Panc1 (cell line): ENCODE measurements around the gene FRY. TPM values are rescaled to one million over a fixed set of nuclear protein-coding genes. Genes with fewer than 3 reads are reported as not detected.

Experiments
- ATAC-seq: fragments of 200-7000 bp; cut with Tn5 transposase; 2 replicates; pipeline ENCODE4 v1.9.1; 2020; ENCODE audit warnings: mild to moderate bottlenecking, moderate library complexity
- BruUV-seq: library from RNA; stranded (reverse); fragments of 400-500 nt; replicated peaks from 2 replicates; lab custom pipeline; 2021; lab: Mats Ljungman, UMichigan
- CTCF ChIA-PET: fragments of 300-600 bp; sonication (Branson Sonifier 250); formaldehyde crosslinking; loops from one replicate; lab custom pipeline; 2022; ENCODE audit warnings: antibody characterized with exemption; lab: Charles Lee
- POLR2A ChIA-PET: fragments of 300-600 bp; sonication (Branson Sonifier 250); formaldehyde crosslinking; loops from one replicate; lab custom pipeline; 2022; ENCODE audit warnings: antibody characterized with exemption; lab: Charles Lee
- DNase-seq: peaks from one replicate; pipeline ENCODE4 v3.0.0-alpha.2; 2010; ENCODE audit warnings: low read depth, low spot score
- H3K27ac ChIP-seq: 2 replicates; pipeline ENCODE4 v1.5.1; 2011; ENCODE audit warnings: mild to moderate bottlenecking, low read length, inconsistent platforms
- H3K27me3 ChIP-seq: fragments of 200-500 bp; sonication (Bioruptor generic); 2 replicates; pipeline ENCODE4 v1.6.0; 2014; ENCODE audit warnings: low read length, inconsistent platforms; ENCODE audit not compliant: control insufficient read depth, insufficient read depth
- H3K36me3 ChIP-seq: fragments of 200-500 bp; sonication (Bioruptor generic); 2 replicates; pipeline ENCODE4 v1.5.1; 2014; ENCODE audit warnings: inconsistent platforms, mild to moderate bottlenecking, low read length, moderate library complexity; ENCODE audit not compliant: control insufficient read depth, insufficient read depth
- H3K4me1 ChIP-seq: 2 replicates; pipeline ENCODE4 v1.5.1; 2011; ENCODE audit warnings: inconsistent platforms, mild to moderate bottlenecking, low read length, moderate library complexity; ENCODE audit not compliant: control insufficient read depth, insufficient read depth
- H3K4me3 ChIP-seq, 2 experiments: 2 replicates each; pipeline ENCODE4 v1.5.1; 2011 to 2012; ENCODE audit warnings: low read depth in 2 of 2, low read length in 2 of 2, mild to moderate bottlenecking in 2 of 2, inconsistent platforms in 1 of 2, moderate library complexity in 1 of 2
- H3K9me3 ChIP-seq: fragments of 200-500 bp; sonication (Bioruptor generic); 2 replicates; pipeline ENCODE4 v1.5.1; 2014; ENCODE audit warnings: low read depth, mild to moderate bottlenecking, inconsistent platforms, low read length, moderate library complexity; ENCODE audit not compliant: control insufficient read depth, insufficient read depth
- POLR2AphosphoS5 ChIP-seq: IDR thresholded peaks from 2 replicates; pipeline ENCODE4 v1.6.1; 2012; ENCODE audit warnings: mild to moderate bottlenecking, low read depth, low read length, moderate library complexity
- SIN3A ChIP-seq: IDR thresholded peaks from 2 replicates; pipeline ENCODE4 v1.6.1; 2012; ENCODE audit warnings: low read depth, mild to moderate bottlenecking, low read length, moderate library complexity, borderline replicate concordance; ENCODE audit not compliant: insufficient read depth
- TCF7L2 ChIP-seq: IDR thresholded peaks from 2 replicates; pipeline ENCODE4 v1.6.1; 2011; ENCODE audit warnings: mild to moderate bottlenecking, low read depth, low read length, inconsistent platforms
- in situ Hi-C: cut with HindIII; loops from 2 replicates; pipeline ENCODE4 v1.10.0; 2016; ENCODE audit warnings: low sequenced_read_pairs, low pct_unique_long_range_greater_than_20kb
- intact Hi-C: fragments of 100-400 bp; cut with micrococcal nuclease; formaldehyde crosslinking; loops from one replicate; pipeline ENCODE4 v1.10.0; 2022; ENCODE audit not compliant: unreplicated experiment
- total RNA-seq: library from RNA; stranded (reverse); gene quantifications from one replicate; pipeline ENCODE4 v1.2.1, GENCODE V29; 2021; ENCODE audit not compliant: unreplicated experiment
- TF ChIP-seq, protein P1 (sequence below): fragments of 450-650 bp; IDR thresholded peaks from 2 replicates; pipeline ENCODE4 v1.5.1; 2017; ENCODE audit warnings: mild to moderate bottlenecking
- TF ChIP-seq, protein P2 (sequence below), 2 experiments: IDR thresholded peaks; 2 replicates each; pipeline ENCODE4 v1.6.1; 2011 to 2012; ENCODE audit warnings: low read depth in 2 of 2, control low read depth in 1 of 2, low read length in 1 of 2, mild to moderate bottlenecking in 1 of 2, moderate library complexity in 1 of 2; ENCODE audit not compliant: insufficient read depth in 1 of 2

FRY gene
- total RNA-seq, 1 experiment from 2014 or later: 0.18 TPM

DNA sequence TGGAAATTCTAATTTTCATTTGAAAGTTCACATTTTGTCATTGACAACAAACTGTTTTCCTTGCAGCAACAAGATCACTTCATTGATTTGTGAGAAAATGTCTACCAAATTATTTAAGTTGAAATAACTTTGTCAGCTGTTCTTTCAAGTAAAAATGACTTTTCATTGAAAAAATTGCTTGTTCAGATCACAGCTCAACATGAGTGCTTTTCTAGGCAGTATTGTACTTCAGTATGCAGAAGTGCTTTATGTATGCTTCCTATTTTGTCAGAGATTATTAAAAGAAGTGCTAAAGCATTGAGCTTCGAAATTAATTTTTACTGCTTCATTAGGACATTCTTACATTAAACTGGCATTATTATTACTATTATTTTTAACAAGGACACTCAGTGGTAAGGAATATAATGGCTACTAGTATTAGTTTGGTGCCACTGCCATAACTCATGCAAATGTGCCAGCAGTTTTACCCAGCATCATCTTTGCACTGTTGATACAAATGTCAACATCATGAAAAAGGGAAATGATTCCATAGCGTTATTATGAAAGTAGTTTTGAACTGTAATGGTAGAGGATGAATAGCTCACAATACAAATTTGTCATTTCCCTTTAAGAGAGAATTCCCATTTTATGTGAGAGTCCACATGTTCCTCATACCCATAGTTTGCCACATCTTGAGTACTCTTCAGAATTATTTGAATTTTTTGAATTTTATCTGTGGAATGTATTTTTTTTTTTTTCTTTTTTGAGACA lies 286.3 kb downstream of the FRY start:
- H3K27me3 ChIP-seq: no peaks in the 10 kb centered on the region
- H3K4me3 ChIP-seq: no peak overlapping the region
- no peaks in the 10 kb centered on the region for H3K9me3 ChIP-seq
- in situ Hi-C loops: no loop called here
- TF ChIP-seq, protein P1, sequence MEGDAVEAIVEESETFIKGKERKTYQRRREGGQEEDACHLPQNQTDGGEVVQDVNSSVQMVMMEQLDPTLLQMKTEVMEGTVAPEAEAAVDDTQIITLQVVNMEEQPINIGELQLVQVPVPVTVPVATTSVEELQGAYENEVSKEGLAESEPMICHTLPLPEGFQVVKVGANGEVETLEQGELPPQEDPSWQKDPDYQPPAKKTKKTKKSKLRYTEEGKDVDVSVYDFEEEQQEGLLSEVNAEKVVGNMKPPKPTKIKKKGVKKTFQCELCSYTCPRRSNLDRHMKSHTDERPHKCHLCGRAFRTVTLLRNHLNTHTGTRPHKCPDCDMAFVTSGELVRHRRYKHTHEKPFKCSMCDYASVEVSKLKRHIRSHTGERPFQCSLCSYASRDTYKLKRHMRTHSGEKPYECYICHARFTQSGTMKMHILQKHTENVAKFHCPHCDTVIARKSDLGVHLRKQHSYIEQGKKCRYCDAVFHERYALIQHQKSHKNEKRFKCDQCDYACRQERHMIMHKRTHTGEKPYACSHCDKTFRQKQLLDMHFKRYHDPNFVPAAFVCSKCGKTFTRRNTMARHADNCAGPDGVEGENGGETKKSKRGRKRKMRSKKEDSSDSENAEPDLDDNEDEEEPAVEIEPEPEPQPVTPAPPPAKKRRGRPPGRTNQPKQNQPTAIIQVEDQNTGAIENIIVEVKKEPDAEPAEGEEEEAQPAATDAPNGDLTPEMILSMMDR: no peak
- TF ChIP-seq, protein P2, sequence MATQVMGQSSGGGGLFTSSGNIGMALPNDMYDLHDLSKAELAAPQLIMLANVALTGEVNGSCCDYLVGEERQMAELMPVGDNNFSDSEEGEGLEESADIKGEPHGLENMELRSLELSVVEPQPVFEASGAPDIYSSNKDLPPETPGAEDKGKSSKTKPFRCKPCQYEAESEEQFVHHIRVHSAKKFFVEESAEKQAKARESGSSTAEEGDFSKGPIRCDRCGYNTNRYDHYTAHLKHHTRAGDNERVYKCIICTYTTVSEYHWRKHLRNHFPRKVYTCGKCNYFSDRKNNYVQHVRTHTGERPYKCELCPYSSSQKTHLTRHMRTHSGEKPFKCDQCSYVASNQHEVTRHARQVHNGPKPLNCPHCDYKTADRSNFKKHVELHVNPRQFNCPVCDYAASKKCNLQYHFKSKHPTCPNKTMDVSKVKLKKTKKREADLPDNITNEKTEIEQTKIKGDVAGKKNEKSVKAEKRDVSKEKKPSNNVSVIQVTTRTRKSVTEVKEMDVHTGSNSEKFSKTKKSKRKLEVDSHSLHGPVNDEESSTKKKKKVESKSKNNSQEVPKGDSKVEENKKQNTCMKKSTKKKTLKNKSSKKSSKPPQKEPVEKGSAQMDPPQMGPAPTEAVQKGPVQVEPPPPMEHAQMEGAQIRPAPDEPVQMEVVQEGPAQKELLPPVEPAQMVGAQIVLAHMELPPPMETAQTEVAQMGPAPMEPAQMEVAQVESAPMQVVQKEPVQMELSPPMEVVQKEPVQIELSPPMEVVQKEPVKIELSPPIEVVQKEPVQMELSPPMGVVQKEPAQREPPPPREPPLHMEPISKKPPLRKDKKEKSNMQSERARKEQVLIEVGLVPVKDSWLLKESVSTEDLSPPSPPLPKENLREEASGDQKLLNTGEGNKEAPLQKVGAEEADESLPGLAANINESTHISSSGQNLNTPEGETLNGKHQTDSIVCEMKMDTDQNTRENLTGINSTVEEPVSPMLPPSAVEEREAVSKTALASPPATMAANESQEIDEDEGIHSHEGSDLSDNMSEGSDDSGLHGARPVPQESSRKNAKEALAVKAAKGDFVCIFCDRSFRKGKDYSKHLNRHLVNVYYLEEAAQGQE (IDR thresholded peaks at IDR 0.05; ENCODE audit: insufficient read depth in 1 of 2, low read depth in 2 of 2, low read length in 1 of 2): no peak
- TF ChIP-seq POLR2AphosphoS5 (no peak), SIN3A (no peak), TCF7L2 (no peak)
- no TSS peak for BruUV-seq
- POLR2A ChIA-PET: no interaction called here
- no peak overlapping the region for H3K27ac ChIP-seq
- H3K4me1 ChIP-seq: 0 out of 2 replicates have a peak, but pooled peaks cover 3% of the 10 kb centered on the region
- intact Hi-C loops: loop anchor here (10.0 kb wide), 1 partner anchor 303 kb away; no protein-coding TSS in a partner anchor
- no peaks in the 10 kb centered on the region; the same call in 1 of the 2 replicates for H3K36me3 ChIP-seq
- CTCF ChIA-PET: no interaction called here
- no peak for DNase-seq
- no peak for ATAC-seq

DNA sequence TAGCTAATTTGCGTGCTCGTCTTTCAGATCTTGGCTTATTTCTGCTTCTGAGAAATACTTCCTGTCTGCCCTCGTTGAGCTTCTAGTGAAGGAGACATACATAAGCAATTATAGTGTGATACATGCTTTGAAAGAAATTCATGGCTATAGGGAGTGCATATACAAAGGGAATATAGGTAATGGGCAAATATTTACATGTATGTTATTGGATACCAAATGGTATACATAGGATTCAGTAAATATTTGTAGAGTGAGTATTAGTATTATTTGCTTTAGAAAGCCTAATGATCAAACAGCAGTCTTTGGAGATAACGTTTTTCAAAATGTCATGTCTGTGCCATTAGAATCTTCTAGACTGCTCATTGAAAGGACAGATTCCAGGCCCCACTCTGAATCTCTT lies 289.0 kb downstream of the FRY start:
- in situ Hi-C loops: no loop called here
- Histone ChIP-seq H3K4me3 (no peak overlapping the region), H3K27ac (no peak overlapping the region), H3K9me3 (no peaks in the 10 kb centered on the region), H3K36me3 (peaks cover 3% of the 10 kb centered on the region), H3K4me1 (no peaks in the 10 kb centered on the region), H3K27me3 (no peaks in the 10 kb centered on the region)
- no TSS peak for BruUV-seq
- intact Hi-C loops: no loop called here
- ChIA-PET CTCF (no interaction called here), POLR2A (no interaction called here)
- DNase-seq (no peak), ATAC-seq (no peak)
- no peak for TF ChIP-seq SIN3A
- TF ChIP-seq, protein P2 (IDR thresholded peaks at IDR 0.05; ENCODE audit: insufficient read depth in 1 of 2, low read depth in 2 of 2, low read length in 1 of 2): no peak
- TF ChIP-seq, protein P1: no peak
- TF ChIP-seq TCF7L2: no peak
- TF ChIP-seq POLR2AphosphoS5: no peak
